HEK293 (cell line): Measurements from ENCODE around the gene SRD5A3.
"Not testable (repeated sequence)": the region's sequence is repeated elsewhere in the genome, so short reads cannot be mapped to it uniquely, and the experiment has no call there.

Source experiments
- CTCF ChIA-PET: fragments of 350-600 bp; formaldehyde crosslinking; extraction: SDS; loops from one replicate; lab custom pipeline; 2021; ENCODE audit warnings: antibody characterized with exemption; lab: Yijun Ruan, JAX
- POLR2A ChIA-PET: fragments of 300-600 bp; formaldehyde crosslinking; extraction: SDS; loops from one replicate; lab custom pipeline; 2020; ENCODE audit warnings: antibody characterized with exemption, inconsistent platforms; lab: Yijun Ruan, JAX
- H3K27ac ChIP-seq: fragments of 200-500 bp; sonication (Bioruptor generic); 2 replicates; pipeline ENCODE4 v1.5.1; 2014; ENCODE audit warnings: low read depth, low read length, control low read depth, inconsistent platforms; ENCODE audit errors: extremely low read depth
- H3K36me3 ChIP-seq, 2 experiments: fragments of 200-500 bp in 1 of 2; sonication (Bioruptor generic) in 1 of 2; 1 replicate in 1 of 2; 2 replicates in 1 of 2; pipeline ENCODE4 v1.5.1; 2014 to 2017; ENCODE audit warnings: inconsistent platforms in 2 of 2, low read length in 2 of 2; ENCODE audit not compliant: control insufficient read depth in 2 of 2, insufficient read depth in 1 of 2
- H3K4me1 ChIP-seq: fragments of 200-500 bp; sonication (Bioruptor generic); 2 replicates; pipeline ENCODE4 v1.5.1; 2014; ENCODE audit warnings: mild to moderate bottlenecking, low read length, inconsistent platforms; ENCODE audit not compliant: control insufficient read depth, insufficient read depth
- H3K4me3 ChIP-seq: 2 replicates; pipeline ENCODE4 v1.5.1; 2011; ENCODE audit warnings: low read depth, mild to moderate bottlenecking, control low read depth, low read length, moderate library complexity
- H3K9me3 ChIP-seq: fragments of 200-500 bp; sonication (Bioruptor generic); 2 replicates; pipeline ENCODE4 v1.5.1; 2014; ENCODE audit warnings: low read depth, low read length, inconsistent platforms; ENCODE audit not compliant: control insufficient read depth, insufficient read depth
- CTCF ChIP-seq: fragments of 450-650 bp; formaldehyde crosslinking; IDR thresholded peaks from 2 replicates; pipeline ENCODE4 v1.5.1; 2016; ENCODE audit warnings: missing biosample characterization, missing genetic modification characterization
- EGR2 ChIP-seq: fragments of 450-650 bp; formaldehyde crosslinking; IDR thresholded peaks from 2 replicates; pipeline ENCODE4 v1.5.1; 2016; ENCODE audit warnings: low read depth, missing biosample characterization, missing genetic modification characterization
- KLF9 ChIP-seq: fragments of 450-650 bp; formaldehyde crosslinking; IDR thresholded peaks from 2 replicates; pipeline ENCODE4 v1.5.1; 2016; ENCODE audit warnings: missing biosample characterization, missing genetic modification characterization, low read depth
- REPIN1 ChIP-seq: fragments of 450-650 bp; formaldehyde crosslinking; IDR thresholded peaks from 2 replicates; pipeline ENCODE4 v1.5.1; 2017; ENCODE audit warnings: missing biosample characterization, missing genetic modification characterization, low read depth
- ZBTB17 ChIP-seq: fragments of 450-650 bp; formaldehyde crosslinking; IDR thresholded peaks from 2 replicates; pipeline ENCODE4 v1.5.1; 2016; ENCODE audit warnings: missing biosample characterization, missing genetic modification characterization
- ZFP41 ChIP-seq: fragments of 450-650 bp; formaldehyde crosslinking; IDR thresholded peaks from 2 replicates; pipeline ENCODE4 v1.5.1; 2016; ENCODE audit warnings: missing biosample characterization, missing genetic modification characterization, borderline replicate concordance
- ZNF112 ChIP-seq: fragments of 450-650 bp; formaldehyde crosslinking; IDR thresholded peaks from 2 replicates; pipeline ENCODE4 v1.5.0; 2017; ENCODE audit warnings: missing biosample characterization, missing genetic modification characterization
- ZNF114 ChIP-seq: fragments of 450-650 bp; formaldehyde crosslinking; IDR thresholded peaks from 2 replicates; pipeline ENCODE4 v1.5.0; 2017; ENCODE audit warnings: missing biosample characterization, missing genetic modification characterization
- ZNF133 ChIP-seq: fragments of 450-650 bp; formaldehyde crosslinking; IDR thresholded peaks from 2 replicates; pipeline ENCODE4 v1.5.1; 2016; ENCODE audit warnings: missing biosample characterization, missing genetic modification characterization
- ZNF169 ChIP-seq: fragments of 450-650 bp; formaldehyde crosslinking; IDR thresholded peaks from 2 replicates; pipeline ENCODE4 v1.5.1; 2016; ENCODE audit warnings: missing biosample characterization, missing genetic modification characterization
- ZNF184 ChIP-seq: fragments of 450-650 bp; IDR thresholded peaks from 2 replicates; pipeline ENCODE4 v1.5.1; 2018; ENCODE audit warnings: missing biosample characterization, mild to moderate bottlenecking, missing genetic modification characterization
- ZNF19 ChIP-seq: fragments of 450-650 bp; formaldehyde crosslinking; IDR thresholded peaks from 2 replicates; pipeline ENCODE4; 2016; ENCODE audit warnings: missing biosample characterization, missing genetic modification characterization, low read depth
- ZNF302 ChIP-seq: fragments of 450-650 bp; formaldehyde crosslinking; IDR thresholded peaks from 2 replicates; pipeline ENCODE4 v1.5.1; 2016; ENCODE audit warnings: missing biosample characterization, missing genetic modification characterization, low read depth
- ZNF48 ChIP-seq: fragments of 450-650 bp; formaldehyde crosslinking; IDR thresholded peaks from 2 replicates; pipeline ENCODE4 v1.5.1; 2016; ENCODE audit warnings: missing biosample characterization, missing genetic modification characterization
- ZNF529 ChIP-seq: fragments of 450-650 bp; formaldehyde crosslinking; IDR thresholded peaks from 2 replicates; pipeline ENCODE4 v1.5.1; 2017; ENCODE audit warnings: missing genetic modification characterization, missing biosample characterization; ENCODE audit not compliant: insufficient replicate concordance
- ZNF544 ChIP-seq: fragments of 450-650 bp; formaldehyde crosslinking; IDR thresholded peaks from 2 replicates; pipeline ENCODE4 v1.5.0; 2017; ENCODE audit warnings: missing biosample characterization, missing genetic modification characterization
- ZNF558 ChIP-seq: fragments of 450-650 bp; formaldehyde crosslinking; IDR thresholded peaks from 2 replicates; pipeline ENCODE4 v1.5.1; 2016; ENCODE audit warnings: missing biosample characterization, missing genetic modification characterization
- TF ChIP-seq, protein P1 (sequence below): fragments of 450-650 bp; formaldehyde crosslinking; IDR thresholded peaks from 2 replicates; pipeline ENCODE4 v1.5.1; 2016; ENCODE audit warnings: missing biosample characterization, missing genetic modification characterization, borderline replicate concordance
- TF ChIP-seq, protein P2 (sequence below): fragments of 450-650 bp; formaldehyde crosslinking; IDR thresholded peaks from 2 replicates; pipeline ENCODE4 v1.5.1; 2016; ENCODE audit warnings: missing biosample characterization, missing genetic modification characterization
- TF ChIP-seq, protein P3 (sequence below): fragments of 450-650 bp; formaldehyde crosslinking; IDR thresholded peaks from 2 replicates; pipeline ENCODE4 v1.5.1; 2016; ENCODE audit warnings: missing biosample characterization, missing genetic modification characterization

Gene SRD5A3

DNA sequence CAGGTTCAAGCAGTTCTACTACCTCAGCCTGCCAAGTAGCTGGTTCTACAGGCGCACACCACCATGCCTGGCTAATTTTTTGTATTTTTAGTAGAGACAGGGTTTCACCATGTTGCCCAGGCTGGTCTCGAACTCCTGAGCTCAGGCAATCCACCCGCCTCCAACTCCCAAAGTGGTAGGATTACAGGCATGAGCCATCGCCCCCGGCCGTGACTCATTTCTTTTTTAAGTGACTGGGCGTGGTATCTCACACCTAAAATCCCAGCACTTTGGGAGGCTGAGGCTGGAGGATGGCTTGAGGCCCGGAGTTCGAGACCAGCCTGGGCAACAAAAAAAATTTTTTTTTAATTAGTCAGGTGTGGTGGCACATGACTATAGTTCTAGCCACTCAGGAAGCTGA is 16.9 kb downstream of the SRD5A3 start:
- ChIA-PET CTCF (interaction anchor here (0.7 to 0.9 kb wide), 2 partner anchors 10 to 502 kb away, joined by 3 to 5 read pairs; no protein-coding TSS in a partner anchor), POLR2A (interaction anchor here (0.6 kb wide), 1 partner anchor 46 kb away, joined by 3 read pairs; no protein-coding TSS in a partner anchor)
- H3K36me3 ChIP-seq = peaks cover 6 to 24% of the 10 kb centered on the region in 2 experiments; a peak in 2 of 3 replicates
- not testable (repeated sequence) for H3K9me3 ChIP-seq, H3K4me3 ChIP-seq, H3K4me1 ChIP-seq, H3K27ac ChIP-seq
- 0 out of 2 replicates have a peak, but pooled peaks have one; percentile 16 for TF ChIP-seq EGR2 (tag by site-specific recombination)

- Histone ChIP-seq H3K36me3 (peaks cover 6 to 24% of the 10 kb centered on the region in 2 experiments; a peak in 2 of 3 replicates), H3K9me3 (no peaks in the 10 kb centered on the region), H3K4me1 (no peaks in the 10 kb centered on the region), H3K4me3 (no peak overlapping the region), H3K27ac (no peak overlapping the region)
- POLR2A ChIA-PET = no interaction called here
- CTCF ChIA-PET = interaction anchor here (0.9 kb wide), 1 partner anchor 9 kb away, joined by 3 read pairs; no protein-coding TSS in a partner anchor
- TF ChIP-seq ZNF544 (tag by site-specific recombination) (no peak), ZNF302 (tag by site-specific recombination) (no peak)
Observed at GRCh38 chr4:55363691-55364351, 17.8 kb downstream of the SRD5A3 start.

- TF ChIP-seq KLF9 (tag by site-specific recombination) (no peak), ZNF133 (tag by site-specific recombination) (no peak), ZNF114 (no peak), ZFP41 (tag by site-specific recombination) (no peak), ZNF558 (tag by site-specific recombination) (no peak), REPIN1 (tag by site-specific recombination) (no peak), ZNF48 (tag by site-specific recombination) (no peak), ZBTB17 (tag by site-specific recombination) (no peak), ZNF169 (tag by site-specific recombination) (no peak), ZNF112 (tag by site-specific recombination) (no peak), ZNF184 (tag by site-specific recombination) (no peak), ZNF19 (tag by site-specific recombination) (no peak), ZNF529 (tag by site-specific recombination) (no peak), CTCF (tag by site-specific recombination) (no peak)
- TF ChIP-seq, protein P1, sequence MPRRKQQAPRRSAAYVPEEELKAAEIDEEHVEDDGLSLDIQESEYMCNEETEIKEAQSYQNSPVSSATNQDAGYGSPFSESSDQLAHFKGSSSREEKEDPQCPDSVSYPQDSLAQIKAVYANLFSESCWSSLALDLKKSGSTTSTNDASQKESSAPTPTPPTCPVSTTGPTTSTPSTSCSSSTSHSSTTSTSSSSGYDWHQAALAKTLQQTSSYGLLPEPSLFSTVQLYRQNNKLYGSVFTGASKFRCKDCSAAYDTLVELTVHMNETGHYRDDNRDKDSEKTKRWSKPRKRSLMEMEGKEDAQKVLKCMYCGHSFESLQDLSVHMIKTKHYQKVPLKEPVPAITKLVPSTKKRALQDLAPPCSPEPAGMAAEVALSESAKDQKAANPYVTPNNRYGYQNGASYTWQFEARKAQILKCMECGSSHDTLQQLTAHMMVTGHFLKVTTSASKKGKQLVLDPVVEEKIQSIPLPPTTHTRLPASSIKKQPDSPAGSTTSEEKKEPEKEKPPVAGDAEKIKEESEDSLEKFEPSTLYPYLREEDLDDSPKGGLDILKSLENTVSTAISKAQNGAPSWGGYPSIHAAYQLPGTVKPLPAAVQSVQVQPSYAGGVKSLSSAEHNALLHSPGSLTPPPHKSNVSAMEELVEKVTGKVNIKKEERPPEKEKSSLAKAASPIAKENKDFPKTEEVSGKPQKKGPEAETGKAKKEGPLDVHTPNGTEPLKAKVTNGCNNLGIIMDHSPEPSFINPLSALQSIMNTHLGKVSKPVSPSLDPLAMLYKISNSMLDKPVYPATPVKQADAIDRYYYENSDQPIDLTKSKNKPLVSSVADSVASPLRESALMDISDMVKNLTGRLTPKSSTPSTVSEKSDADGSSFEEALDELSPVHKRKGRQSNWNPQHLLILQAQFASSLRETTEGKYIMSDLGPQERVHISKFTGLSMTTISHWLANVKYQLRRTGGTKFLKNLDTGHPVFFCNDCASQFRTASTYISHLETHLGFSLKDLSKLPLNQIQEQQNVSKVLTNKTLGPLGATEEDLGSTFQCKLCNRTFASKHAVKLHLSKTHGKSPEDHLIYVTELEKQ (tag by site-specific recombination) = no peak
- TF ChIP-seq, protein P2, sequence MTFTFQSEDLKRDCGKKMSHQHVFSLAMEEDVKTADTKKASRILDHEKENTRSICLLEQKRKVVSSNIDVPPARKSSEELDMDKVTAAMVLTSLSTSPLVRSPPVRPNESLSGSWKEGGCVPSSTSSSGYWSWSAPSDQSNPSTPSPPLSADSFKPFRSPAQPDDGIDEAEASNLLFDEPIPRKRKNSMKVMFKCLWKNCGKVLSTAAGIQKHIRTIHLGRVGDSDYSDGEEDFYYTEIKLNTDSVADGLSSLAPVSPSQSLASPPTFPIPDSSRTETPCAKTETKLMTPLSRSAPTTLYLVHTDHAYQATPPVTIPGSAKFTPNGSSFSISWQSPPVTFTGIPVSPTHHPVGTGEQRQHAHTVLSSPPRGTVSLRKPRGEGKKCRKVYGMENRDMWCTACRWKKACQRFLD (tag by site-specific recombination) = no peak
- TF ChIP-seq, protein P3, sequence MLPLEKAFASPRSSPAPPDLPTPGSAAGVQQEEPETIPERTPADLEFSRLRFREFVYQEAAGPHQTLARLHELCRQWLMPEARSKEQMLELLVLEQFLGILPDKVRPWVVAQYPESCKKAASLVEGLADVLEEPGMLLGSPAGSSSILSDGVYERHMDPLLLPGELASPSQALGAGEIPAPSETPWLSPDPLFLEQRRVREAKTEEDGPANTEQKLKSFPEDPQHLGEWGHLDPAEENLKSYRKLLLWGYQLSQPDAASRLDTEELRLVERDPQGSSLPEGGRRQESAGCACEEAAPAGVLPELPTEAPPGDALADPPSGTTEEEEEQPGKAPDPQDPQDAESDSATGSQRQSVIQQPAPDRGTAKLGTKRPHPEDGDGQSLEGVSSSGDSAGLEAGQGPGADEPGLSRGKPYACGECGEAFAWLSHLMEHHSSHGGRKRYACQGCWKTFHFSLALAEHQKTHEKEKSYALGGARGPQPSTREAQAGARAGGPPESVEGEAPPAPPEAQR = no peak
- ChIA-PET CTCF (no interaction called here), POLR2A (no interaction called here)
- Histone ChIP-seq H3K4me1 (no peaks in the 10 kb centered on the region), H3K36me3 (peaks cover 6 to 26% of the 10 kb centered on the region in 2 experiments; a peak in 2 of 3 replicates), H3K27ac (no peak overlapping the region), H3K9me3 (no peaks in the 10 kb centered on the region), H3K4me3 (no peak overlapping the region)
Observed at GRCh38 chr4:55364691-55365344, 18.8 kb downstream of the SRD5A3 start.
